Renal pelvis (tissue), 4 donors: Measurements from ENCODE around the gene DLGAP4. TPM values are rescaled to one million over a fixed set of nuclear protein-coding genes. Genes with fewer than 3 reads are reported as not detected.

Experiments used
- DNase-seq: peaks from one replicate; pipeline ENCODE4 v3.0.0-alpha.2; 2013
- polyA plus RNA-seq, 3 donors: library from polyadenylated mRNA; unstranded; fragments of 120-200 nt; gene quantifications; one replicate each; pipeline ENCODE4 v1.2.1, GENCODE V29; 2013; ENCODE audit not compliant: insufficient read length in 3 of 3

DLGAP4 gene
- polyA plus RNA-seq, 3 donors, result 68.8 to 72.5 (median 69.3) TPM

GRCh38 chr20:36320261-36320897 lies 14.2 kb downstream of the DLGAP4 start:
- no peak for DNase-seq

GRCh38 chr20:36320898-36321695 lies 15.0 kb downstream of the DLGAP4 start:
- no peak for DNase-seq

- no peak for DNase-seq
Measured at GRCh38 chr20:36322131-36322530, 16.0 kb downstream of the DLGAP4 start.

- DNase-seq, result no peak
Measured at GRCh38 chr20:36330091-36330490, 24.0 kb downstream of the DLGAP4 start.

- DNase-seq, result no peak
Measured at GRCh38 chr20:36331209-36331608, 25.1 kb downstream of the DLGAP4 start.

GRCh38 chr20:36333841-36334240 lies 27.7 kb downstream of the DLGAP4 start:
- DNase-seq, result no peak

- no peak for DNase-seq
Measured at GRCh38 chr20:36334281-36335205, 28.4 kb downstream of the DLGAP4 start.

- DNase-seq, result no peak
Measured at GRCh38 chr20:36335206-36335870, 29.2 kb downstream of the DLGAP4 start.

- DNase-seq, result no peak
Measured at GRCh38 chr20:36336204-36336603, 30.1 kb downstream of the DLGAP4 start.

- DNase-seq, result no peak
Measured at GRCh38 chr20:36336954-36337704, 31.0 kb downstream of the DLGAP4 start.

- no peak for DNase-seq
Measured at GRCh38 chr20:36337886-36338285, 31.7 kb downstream of the DLGAP4 start.

GRCh38 chr20:36339646-36340592 lies 33.8 kb downstream of the DLGAP4 start:
- no peak for DNase-seq

- DNase-seq, result no peak
Measured at GRCh38 chr20:36340593-36340990, 34.5 kb downstream of the DLGAP4 start.

- no peak for DNase-seq
Measured at GRCh38 chr20:36341331-36342020, 35.3 kb downstream of the DLGAP4 start.

GRCh38 chr20:36342331-36343120 lies 36.4 kb downstream of the DLGAP4 start:
- no peak for DNase-seq

GRCh38 chr20:36343641-36344040 lies 37.5 kb downstream of the DLGAP4 start:
- no peak for DNase-seq

GRCh38 chr20:36344517-36345132 lies 38.5 kb downstream of the DLGAP4 start:
- peak; percentile 82 for DNase-seq

GRCh38 chr20:36346256-36346655 lies 40.1 kb downstream of the DLGAP4 start:
- no peak for DNase-seq
